ENCODE measurements around the gene RALB. TPM values are rescaled to one million over a fixed set of nuclear protein-coding genes. Genes with fewer than 3 reads are reported as not detected.

Gene RALB
- total and polyA plus RNA-seq, 7 experiments from 2014 or later: 8.7 to 119 (median 25.9) TPM

DNA sequence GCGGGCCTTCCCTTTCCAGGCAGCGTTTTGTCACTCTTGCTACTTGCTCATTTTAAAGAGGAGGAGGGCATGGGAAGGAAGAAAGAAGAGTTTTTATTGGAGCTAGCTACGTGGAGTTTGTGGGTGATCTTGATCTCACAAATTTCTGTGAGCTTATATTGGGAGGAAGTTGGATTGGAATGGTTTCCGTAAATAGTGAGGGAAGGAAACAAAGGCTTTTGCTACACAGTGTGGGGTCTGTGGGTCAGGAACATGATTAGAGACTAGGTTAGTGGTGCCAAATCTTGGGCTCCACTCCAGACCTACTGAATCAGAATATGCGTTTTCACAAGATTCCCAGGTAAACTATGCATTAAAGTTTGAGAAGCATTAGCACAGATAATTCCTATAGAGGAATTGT lies 8.1 kb downstream of the RALB start:
- intact Hi-C loops (cut with micrococcal nuclease): loop anchor here in 1 of 2 donors (1.0 kb wide), 2 partner anchors 8 to 9 kb away; partner anchors contain the start of gene RALB
- Histone ChIP-seq H3K27ac (ENCODE audit: low read depth, low read length) (no peak overlapping the region), H3K9me3 (ENCODE audit: control insufficient read depth in 2 of 3, low read length in 3 of 3) (no peaks in the 10 kb centered on the region), H3K4me3 (ENCODE audit: low read length) (no peak overlapping the region), H3K27me3 (ENCODE audit: control insufficient read depth in 2 of 2, insufficient read depth in 2 of 2, low read length in 2 of 2) (no peaks in the 10 kb centered on the region), H3K4me1 (ENCODE audit: control insufficient read depth in 2 of 2, insufficient read depth in 2 of 2, low read length in 2 of 2) (no peaks in the 10 kb centered on the region), H3K36me3 (ENCODE audit: control insufficient read depth in 2 of 3, insufficient read depth in 3 of 3, low read length in 3 of 3) (no peaks in the 10 kb centered on the region)
- H3K4me1 Mint-ChIP-seq: peaks cover 25 to 42% (median 39%) of the 10 kb centered on the region in 7 donors
- no peaks in the 10 kb centered on the region for H3K27me3 Mint-ChIP-seq
- peaks cover 6 to 42% (median 18%) of the 10 kb centered on the region in 5 donors for H3K36me3 Mint-ChIP-seq
- no peak for DNase-seq
- ChIA-PET POLR2A (interaction anchor here (1.5 kb wide), 1 partner anchor 29 kb away, joined by 3 read pairs; no protein-coding TSS in a partner anchor), CTCF (no interaction called here)
- peaks cover 0 to 19% (median 7%) of the 10 kb centered on the region in 11 donors for H3K9me3 Mint-ChIP-seq
- H3K27ac Mint-ChIP-seq: peak overlapping the region in 1 of 9 donors; percentile 28
- peak overlapping the region in 1 of 10 donors; percentile 27 for H3K4me3 Mint-ChIP-seq
- ATAC-seq: no peak

DNA sequence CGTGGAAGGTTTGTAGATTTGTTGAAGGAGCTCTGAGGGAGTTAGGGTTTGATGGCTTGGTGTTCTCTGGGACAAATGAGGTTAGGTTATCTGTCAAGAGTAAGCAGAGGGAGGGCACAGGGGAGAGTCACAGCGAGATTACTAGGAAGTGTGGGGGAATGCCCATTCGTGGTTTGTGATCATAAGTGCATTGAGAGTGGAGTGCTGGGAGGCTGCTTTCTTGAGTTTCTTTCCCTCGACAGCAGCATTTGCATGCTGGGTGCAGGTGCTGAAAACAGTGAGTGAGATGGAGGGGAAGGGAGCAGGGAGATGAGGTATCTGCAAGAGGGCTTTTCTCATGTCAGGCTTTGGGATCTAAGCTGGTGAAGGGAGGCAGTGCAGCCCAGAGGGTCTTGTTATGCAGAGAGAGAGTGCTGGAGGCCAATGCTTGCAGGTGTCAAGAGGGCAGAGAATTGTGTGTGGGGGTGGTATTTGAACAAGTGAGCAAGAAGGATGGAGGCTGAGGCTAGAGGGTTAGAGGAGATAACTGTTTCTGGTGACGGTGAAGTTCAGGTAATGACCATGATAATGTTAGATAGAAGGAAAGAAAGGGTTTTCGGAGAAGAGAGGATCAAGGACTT lies 8.8 kb downstream of the RALB start:
- no peaks in the 10 kb centered on the region for H3K4me1 ChIP-seq (ENCODE audit: control insufficient read depth in 2 of 2, insufficient read depth in 2 of 2, low read length in 2 of 2)
- Mint-ChIP-seq H3K4me3 (no peak overlapping the region), H3K27ac (no peak overlapping the region), H3K4me1 (peaks cover 20 to 35% (median 32%) of the 10 kb centered on the region in 7 donors), H3K36me3 (peaks cover 6 to 34% (median 18%) of the 10 kb centered on the region in 5 donors), H3K27me3 (no peaks in the 10 kb centered on the region), H3K9me3 (peaks cover 0 to 14% (median 7%) of the 10 kb centered on the region in 11 donors)
- DNase-seq: peak in 1 of 9 donors; percentile 66
- ChIA-PET POLR2A (no interaction called here), CTCF (no interaction called here)
- no peak overlapping the region for H3K27ac ChIP-seq (ENCODE audit: low read depth, low read length)
- H3K9me3 ChIP-seq (ENCODE audit: control insufficient read depth in 2 of 3, low read length in 3 of 3): no peaks in the 10 kb centered on the region
- intact Hi-C loops (cut with micrococcal nuclease): loop anchor here in 1 of 2 donors (1.0 kb wide), 2 partner anchors 8 to 9 kb away; partner anchors contain the start of gene RALB
- no peak overlapping the region for H3K4me3 ChIP-seq (ENCODE audit: low read length)
- no peaks in the 10 kb centered on the region for H3K27me3 ChIP-seq (ENCODE audit: control insufficient read depth in 2 of 2, insufficient read depth in 2 of 2, low read length in 2 of 2)
- no peaks in the 10 kb centered on the region for H3K36me3 ChIP-seq (ENCODE audit: control insufficient read depth in 2 of 3, insufficient read depth in 3 of 3, low read length in 3 of 3)
- ATAC-seq: peak; percentile 40

DNA sequence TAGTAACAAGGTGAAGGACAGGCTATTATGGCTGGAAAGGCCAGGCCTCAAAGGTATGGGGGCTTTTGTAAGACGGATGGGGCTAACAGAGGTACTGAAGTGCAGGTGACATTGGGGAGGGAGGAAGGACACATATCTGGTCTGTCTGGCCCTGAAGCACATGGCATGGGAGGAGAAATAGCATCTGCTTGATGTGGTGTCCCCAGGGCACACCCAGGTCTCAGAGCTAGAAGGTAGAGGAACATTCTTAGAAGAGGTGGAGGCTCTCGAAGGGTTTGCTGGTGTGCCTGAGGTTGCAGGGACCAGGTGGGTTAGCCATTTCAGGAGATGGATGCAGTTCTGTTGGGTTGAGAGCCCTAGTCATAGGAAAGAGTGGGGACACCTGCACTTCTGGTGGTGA lies 9.5 kb downstream of the RALB start:
- POLR2A ChIA-PET: no interaction called here
- no peaks in the 10 kb centered on the region for H3K9me3 ChIP-seq (ENCODE audit: control insufficient read depth in 2 of 3, low read length in 3 of 3)
- no peaks in the 10 kb centered on the region for H3K36me3 ChIP-seq (ENCODE audit: control insufficient read depth in 2 of 3, insufficient read depth in 3 of 3, low read length in 3 of 3)
- intact Hi-C loops (cut with micrococcal nuclease): no loop called here
- no peaks in the 10 kb centered on the region for H3K4me1 ChIP-seq (ENCODE audit: control insufficient read depth in 2 of 2, insufficient read depth in 2 of 2, low read length in 2 of 2)
- H3K4me1 Mint-ChIP-seq: peaks cover 17 to 34% (median 25%) of the 10 kb centered on the region in 7 donors
- H3K4me3 Mint-ChIP-seq: no peak overlapping the region
- H3K27me3 ChIP-seq (ENCODE audit: control insufficient read depth in 2 of 2, insufficient read depth in 2 of 2, low read length in 2 of 2): no peaks in the 10 kb centered on the region
- CTCF ChIA-PET: no interaction called here
- no peak overlapping the region for H3K27ac ChIP-seq (ENCODE audit: low read depth, low read length)
- H3K4me3 ChIP-seq (ENCODE audit: low read length): no peak overlapping the region
- peaks cover 6 to 35% (median 19%) of the 10 kb centered on the region in 5 donors for H3K36me3 Mint-ChIP-seq
- no peak for DNase-seq
- H3K27ac Mint-ChIP-seq: no peak overlapping the region
- H3K9me3 Mint-ChIP-seq: peaks cover 0 to 14% (median 7%) of the 10 kb centered on the region in 11 donors
- no peaks in the 10 kb centered on the region for H3K27me3 Mint-ChIP-seq
- ATAC-seq: no peak

DNA sequence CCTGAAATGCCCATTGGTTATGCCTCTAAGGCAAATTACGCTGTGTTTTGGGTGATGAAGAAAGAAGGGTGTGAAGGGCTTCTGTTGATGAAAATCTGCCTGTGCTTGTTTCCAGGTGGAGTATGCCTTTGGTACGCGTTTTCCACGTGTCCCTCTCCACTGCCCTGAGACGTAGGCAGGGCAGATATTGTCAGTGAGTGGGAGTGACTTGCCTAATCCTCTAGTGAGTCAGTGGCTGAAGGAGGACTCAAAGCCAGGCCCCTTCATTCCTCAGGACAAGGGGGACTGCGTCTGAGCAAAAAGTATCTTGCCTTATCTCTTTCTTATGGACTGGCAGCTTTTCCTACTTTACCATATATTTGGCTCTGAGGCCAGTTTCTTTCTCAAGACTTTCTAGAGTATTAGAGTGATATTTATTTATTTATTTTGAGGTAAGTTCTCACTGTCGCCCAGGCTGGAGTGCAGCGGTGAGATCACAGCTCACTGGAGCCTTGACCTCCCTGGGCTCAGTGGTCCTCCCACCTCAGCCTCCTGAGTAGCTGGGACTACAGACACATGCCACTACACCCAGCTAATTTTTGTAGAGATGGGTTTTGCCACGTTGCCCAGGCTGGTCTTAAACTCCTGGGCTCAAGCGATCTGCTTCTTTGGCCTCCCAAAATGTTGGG lies 10.2 kb downstream of the RALB start:
- Mint-ChIP-seq H3K4me3 (no peak overlapping the region), H3K4me1 (peaks cover 14 to 29% (median 18%) of the 10 kb centered on the region in 7 donors), H3K27ac (peak overlapping the region in 1 of 9 donors; percentile 51), H3K27me3 (no peaks in the 10 kb centered on the region), H3K36me3 (peaks cover 6 to 32% (median 17%) of the 10 kb centered on the region in 5 donors), H3K9me3 (peaks cover 0 to 14% (median 7%) of the 10 kb centered on the region in 11 donors)
- Histone ChIP-seq H3K27ac (ENCODE audit: low read depth, low read length) (no peak overlapping the region), H3K4me1 (ENCODE audit: control insufficient read depth in 2 of 2, insufficient read depth in 2 of 2, low read length in 2 of 2) (no peaks in the 10 kb centered on the region), H3K4me3 (ENCODE audit: low read length) (no peak overlapping the region), H3K9me3 (ENCODE audit: control insufficient read depth in 2 of 3, low read length in 3 of 3) (no peaks in the 10 kb centered on the region), H3K36me3 (ENCODE audit: control insufficient read depth in 2 of 3, insufficient read depth in 3 of 3, low read length in 3 of 3) (no peaks in the 10 kb centered on the region), H3K27me3 (ENCODE audit: control insufficient read depth in 2 of 2, insufficient read depth in 2 of 2, low read length in 2 of 2) (no peaks in the 10 kb centered on the region)
- ChIA-PET POLR2A (interaction anchor here (0.7 kb wide), 1 partner anchor 19 kb away, joined by 3 read pairs; no protein-coding TSS in a partner anchor), CTCF (no interaction called here)
- ATAC-seq (no peak), DNase-seq (no peak)
- intact Hi-C loops (cut with micrococcal nuclease): no loop called here

DNA sequence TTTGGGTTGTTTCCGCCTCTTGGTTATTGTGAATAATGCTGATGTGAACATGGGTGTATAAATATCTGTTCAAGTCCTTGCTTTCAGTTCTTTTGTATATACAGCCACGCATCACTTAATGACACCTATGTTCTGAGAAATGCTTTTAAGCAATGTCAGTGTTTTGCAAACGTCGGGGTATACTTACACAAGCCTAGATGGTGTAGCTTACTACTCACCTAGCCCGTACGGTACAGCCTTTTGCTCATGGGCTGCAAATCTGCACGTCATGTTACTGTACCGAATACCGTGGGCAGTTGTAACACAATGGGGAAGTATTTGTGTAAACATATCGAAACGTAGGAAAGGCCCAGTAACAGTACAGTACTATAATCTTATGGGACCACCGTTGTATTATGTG lies 12.4 kb downstream of the RALB start:
- H3K4me3 Mint-ChIP-seq: peak overlapping the region in 1 of 10 donors; percentile 32
- CTCF ChIA-PET: no interaction called here
- Histone ChIP-seq H3K27me3 (ENCODE audit: control insufficient read depth in 2 of 2, insufficient read depth in 2 of 2, low read length in 2 of 2) (no peaks in the 10 kb centered on the region), H3K9me3 (ENCODE audit: control insufficient read depth in 2 of 3, low read length in 3 of 3) (no peaks in the 10 kb centered on the region), H3K36me3 (ENCODE audit: control insufficient read depth in 2 of 3, insufficient read depth in 3 of 3, low read length in 3 of 3) (no peaks in the 10 kb centered on the region), H3K4me1 (ENCODE audit: control insufficient read depth in 2 of 2, insufficient read depth in 2 of 2, low read length in 2 of 2) (no peaks in the 10 kb centered on the region), H3K27ac (ENCODE audit: low read depth, low read length) (no peak overlapping the region), H3K4me3 (ENCODE audit: low read length) (no peak overlapping the region)
- ATAC-seq (peak; percentile 85), DNase-seq (no peak)
- H3K27ac Mint-ChIP-seq: peak overlapping the region in 1 of 9 donors; percentile 76
- peaks cover 0 to 33% (median 15%) of the 10 kb centered on the region in 5 donors for H3K36me3 Mint-ChIP-seq
- intact Hi-C loops (cut with micrococcal nuclease): loop anchor here in 1 of 2 donors (5.0 kb wide), 1 partner anchor 33 kb away; no protein-coding TSS in a partner anchor
- H3K9me3 Mint-ChIP-seq: peaks cover 0 to 13% (median 7%) of the 10 kb centered on the region in 11 donors
- POLR2A ChIA-PET: no interaction called here
- no peaks in the 10 kb centered on the region for H3K27me3 Mint-ChIP-seq
- peaks cover 7 to 36% (median 19%) of the 10 kb centered on the region in 7 donors for H3K4me1 Mint-ChIP-seq

DNA sequence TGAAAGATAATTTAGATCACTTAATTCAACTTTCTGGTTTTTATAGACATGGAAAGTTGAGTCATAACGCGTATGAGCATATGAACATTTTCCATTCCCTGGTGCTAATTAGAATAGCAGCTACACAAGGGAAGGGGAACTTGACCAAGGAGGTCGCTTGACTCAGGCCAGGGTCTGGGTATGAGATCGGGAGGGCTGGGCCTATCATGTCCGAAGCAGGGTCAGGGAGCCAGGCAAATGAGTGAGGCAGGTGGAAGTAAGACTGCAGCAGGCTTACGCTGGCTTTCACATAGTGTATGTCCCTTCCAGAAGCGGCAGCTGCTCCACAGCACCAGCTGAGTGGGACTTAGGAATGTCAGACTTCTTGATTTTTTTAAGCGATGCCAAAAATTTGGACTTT lies 14.7 kb downstream of the RALB start:
- ChIA-PET POLR2A (no interaction called here), CTCF (no interaction called here)
- Histone ChIP-seq H3K27me3 (ENCODE audit: control insufficient read depth in 2 of 2, insufficient read depth in 2 of 2, low read length in 2 of 2) (no peaks in the 10 kb centered on the region), H3K36me3 (ENCODE audit: control insufficient read depth in 2 of 3, insufficient read depth in 3 of 3, low read length in 3 of 3) (no peaks in the 10 kb centered on the region), H3K27ac (ENCODE audit: low read depth, low read length) (no peak overlapping the region), H3K9me3 (ENCODE audit: control insufficient read depth in 2 of 3, low read length in 3 of 3) (no peaks in the 10 kb centered on the region), H3K4me1 (ENCODE audit: control insufficient read depth in 2 of 2, insufficient read depth in 2 of 2, low read length in 2 of 2) (no peaks in the 10 kb centered on the region), H3K4me3 (ENCODE audit: low read length) (no peak overlapping the region)
- H3K27me3 Mint-ChIP-seq: no peaks in the 10 kb centered on the region
- H3K36me3 Mint-ChIP-seq: peaks cover 0 to 52% (median 11%) of the 10 kb centered on the region in 5 donors
- intact Hi-C loops (cut with micrococcal nuclease): loop anchor here in 1 of 2 donors (5.0 kb wide), 1 partner anchor 35 kb away; no protein-coding TSS in a partner anchor
- peaks cover 7 to 51% (median 30%) of the 10 kb centered on the region in 7 donors for H3K4me1 Mint-ChIP-seq
- no peak overlapping the region for H3K4me3 Mint-ChIP-seq
- DNase-seq: no peak
- H3K27ac Mint-ChIP-seq: peak overlapping the region in 2 of 9 donors; percentile 25 to 43
- no peak for ATAC-seq
- peaks cover 0 to 5% (median 0%) of the 10 kb centered on the region in 11 donors for H3K9me3 Mint-ChIP-seq

All from naive thymus-derived CD4-positive, alpha-beta T cell (primary cell).